Cortex of kidney (tissue), 1 donor: ENCODE measurements around the gene TIE1.

Experiments used
- DNase-seq: peaks from one replicate; lab custom pipeline; 2025; lab: John Stamatoyannopoulos, UW

Gene TIE1

DNA sequence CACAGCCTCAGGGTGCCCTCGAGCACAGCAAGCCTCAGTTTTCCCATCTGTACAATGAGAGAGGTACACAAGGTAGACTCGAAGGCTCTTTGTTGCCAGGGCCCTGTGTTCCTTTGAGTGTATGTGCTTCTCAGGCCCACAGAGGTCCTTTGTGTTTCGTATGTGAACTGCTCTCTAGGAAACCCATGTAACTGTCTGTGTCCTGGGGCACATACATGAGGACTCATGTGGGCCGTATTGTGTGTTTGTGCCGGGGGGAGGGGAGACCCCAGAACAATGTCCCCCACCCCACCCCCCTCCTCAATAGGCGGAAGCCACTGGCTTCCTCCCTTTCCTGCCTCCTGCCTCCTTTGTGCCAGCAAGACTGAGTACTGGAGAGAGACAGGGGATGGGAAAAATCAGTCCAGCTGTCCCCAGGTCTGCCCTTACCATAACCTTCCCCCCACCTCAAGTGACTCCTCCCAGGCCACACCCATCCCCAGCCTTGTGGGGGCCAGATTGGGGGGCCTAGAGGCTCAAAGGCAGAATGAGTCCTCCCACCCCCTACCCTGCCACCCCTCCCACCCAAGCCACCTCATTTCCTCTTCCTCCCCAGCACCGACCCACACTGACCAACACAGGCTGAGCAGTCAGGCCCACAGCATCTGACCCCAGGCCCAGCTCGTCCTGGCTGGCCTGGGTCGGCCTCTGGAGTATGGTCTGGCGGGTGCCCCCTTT lies at the start of gene TIE1:
TSS of gene TIE1 (plus strand) at position 605 of the 717 bp plus-strand sequence. CDS start at position 695, 90 bp downstream.
- DNase-seq = no peak

DNA sequence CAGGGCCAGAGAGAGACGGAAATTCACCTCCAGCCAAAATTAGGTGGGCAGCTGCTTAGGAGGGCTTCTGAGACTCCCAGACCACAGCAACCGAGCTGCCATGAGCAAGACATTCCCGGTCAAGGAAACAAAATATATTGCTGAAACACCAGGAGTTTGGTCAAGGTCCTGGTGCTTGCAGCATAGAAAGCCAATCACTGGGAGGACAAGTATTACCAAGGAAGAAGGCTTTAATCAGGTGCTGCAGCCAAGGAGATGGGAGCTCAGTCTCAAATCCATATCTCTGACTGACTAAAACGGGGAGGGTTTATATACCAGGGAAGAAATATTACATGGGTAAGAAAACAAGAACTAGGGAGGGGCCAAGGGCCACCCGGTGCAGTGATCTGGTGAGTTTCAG lies 49.8 kb upstream of the TIE1 start:
- DNase-seq = no peak

DNA sequence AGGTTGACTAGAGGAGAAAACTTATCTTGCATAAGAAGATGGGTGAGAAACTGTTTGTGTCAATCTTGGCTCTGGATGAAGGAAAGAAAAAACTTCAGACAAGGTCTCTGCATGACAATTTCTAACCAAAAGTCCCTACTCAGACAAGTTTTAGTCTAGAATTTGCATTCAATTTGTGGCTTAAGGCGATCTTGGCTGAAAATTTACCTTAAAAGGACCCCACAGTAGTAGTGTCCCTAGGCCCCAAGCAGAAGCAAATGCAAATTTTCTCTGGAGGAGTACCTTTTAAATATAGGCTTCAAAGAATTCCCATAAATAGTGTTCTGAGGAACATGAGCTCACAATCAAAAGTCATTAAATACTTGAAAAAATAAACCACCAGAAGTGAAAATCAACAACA lies 48.6 kb upstream of the TIE1 start:
- no peak for DNase-seq

DNA sequence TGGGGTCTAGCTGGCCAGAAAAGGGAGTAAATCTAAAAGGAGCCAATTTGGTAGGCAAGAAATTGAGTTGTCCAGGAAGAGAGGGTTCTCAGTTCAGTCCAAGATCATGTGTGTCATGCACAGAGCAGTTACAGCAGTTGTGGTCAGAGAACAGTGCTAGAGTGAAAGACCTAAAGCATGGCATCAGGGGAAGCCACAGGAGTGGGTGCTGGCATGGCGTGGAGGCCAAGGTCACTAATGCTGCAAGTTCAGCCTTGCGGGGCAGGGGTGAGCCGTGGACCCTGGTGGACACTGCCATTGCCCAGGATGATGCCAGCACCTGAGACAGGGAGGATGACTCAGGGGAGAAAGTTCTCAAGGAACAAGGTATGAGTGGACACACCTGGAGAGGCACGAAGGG lies 47.6 kb upstream of the TIE1 start:
- DNase-seq = no peak

DNA sequence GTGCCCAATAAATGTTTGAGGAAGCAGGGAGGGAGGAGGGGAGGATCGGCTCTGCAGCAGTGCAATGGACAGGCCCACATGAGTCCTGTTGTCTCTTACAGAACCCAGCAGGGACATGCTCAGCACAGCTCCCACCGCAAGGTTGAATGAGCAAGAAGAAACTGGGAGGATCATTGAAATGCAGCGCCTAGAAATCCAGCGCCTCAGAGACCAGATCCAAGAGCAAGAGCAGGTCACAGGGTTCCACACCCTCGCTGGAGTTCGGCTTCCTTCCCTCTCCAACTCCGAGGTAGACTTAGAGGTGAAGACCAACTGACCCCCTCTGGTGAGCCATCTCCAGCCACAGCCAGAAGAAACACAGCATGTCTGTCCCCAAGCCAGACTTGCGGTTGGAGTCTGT lies 46.9 kb upstream of the TIE1 start:
- DNase-seq = no peak

DNA sequence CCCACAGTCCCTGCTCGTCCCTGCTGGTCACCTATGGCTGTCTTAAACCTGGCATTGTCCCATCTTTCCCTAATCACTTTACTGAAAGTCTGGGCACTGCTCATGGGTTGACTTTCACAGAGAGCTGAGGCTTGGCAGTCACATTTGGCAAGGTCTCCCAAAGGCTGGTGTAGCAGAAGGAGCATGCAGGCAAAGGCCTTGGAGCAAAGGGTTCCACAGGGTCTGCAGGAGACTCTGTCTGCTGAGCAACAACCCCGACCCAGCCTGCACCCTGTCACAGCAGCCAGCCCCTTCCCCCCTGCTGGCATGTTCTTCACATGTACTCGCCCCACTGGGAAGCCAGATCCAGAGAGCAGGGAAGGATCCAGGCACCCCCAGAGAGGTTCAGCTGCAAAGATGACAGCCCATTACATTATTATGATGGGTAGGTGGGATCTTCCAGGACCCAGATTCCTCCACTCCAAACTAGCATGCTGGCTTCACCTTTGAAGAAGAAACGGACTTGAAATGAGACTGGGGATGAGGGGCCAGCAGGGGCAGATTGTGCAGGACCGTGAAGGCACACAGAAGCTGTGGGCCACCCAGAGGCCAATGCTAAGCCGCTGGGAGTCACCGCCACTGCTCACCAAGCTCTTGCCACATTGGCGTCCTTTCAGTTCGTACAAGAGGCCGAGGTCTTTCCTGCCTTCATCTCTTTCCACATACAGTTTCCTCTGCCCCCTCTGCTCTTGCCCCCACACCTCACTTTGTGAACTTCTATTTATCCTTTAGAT lies 45.2 kb upstream of the TIE1 start:
- no peak for DNase-seq

DNA sequence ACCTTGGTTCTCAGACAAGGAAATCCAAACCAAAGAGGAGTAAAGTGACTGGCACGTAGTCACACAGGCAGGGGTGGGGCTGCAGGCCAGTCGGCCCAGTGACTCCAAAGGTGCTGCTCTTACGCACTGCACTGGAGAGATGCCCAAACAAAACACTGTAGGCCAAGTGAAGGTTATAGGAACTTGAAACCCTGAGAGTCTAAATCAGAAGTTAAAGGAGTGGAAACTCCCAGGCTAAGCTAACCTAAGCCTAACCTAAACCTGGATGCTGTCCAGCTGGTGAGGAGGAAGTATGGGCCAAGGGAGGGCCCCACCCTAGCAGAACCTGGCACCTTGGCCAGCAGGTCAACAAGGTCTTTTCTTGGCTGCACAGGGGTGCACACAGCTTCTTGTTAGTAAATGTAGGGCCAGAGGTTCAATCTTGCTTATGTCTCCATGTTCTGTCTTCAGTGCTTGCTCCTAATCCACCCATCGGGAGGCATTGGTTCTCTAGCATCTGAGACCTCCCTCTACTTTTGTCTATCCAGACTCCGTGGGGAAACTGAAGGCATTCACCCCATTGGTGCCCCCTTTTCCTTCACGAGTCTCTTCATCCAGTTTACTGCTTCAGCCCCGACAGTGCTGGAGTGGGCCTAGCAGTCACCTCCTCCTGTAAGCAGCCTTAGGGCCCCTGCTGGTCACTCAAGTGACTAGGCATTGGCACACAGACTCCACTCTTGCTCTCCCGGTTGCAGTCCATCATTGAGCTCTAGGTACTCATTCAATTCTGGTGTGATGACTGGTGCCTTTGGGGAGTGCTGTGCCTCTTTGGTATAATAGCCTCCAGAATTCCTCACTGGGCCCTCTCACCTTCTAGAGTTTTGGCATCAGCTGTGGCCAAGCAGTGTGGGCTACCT lies 43.9 kb upstream of the TIE1 start:
- DNase-seq = no peak

DNA sequence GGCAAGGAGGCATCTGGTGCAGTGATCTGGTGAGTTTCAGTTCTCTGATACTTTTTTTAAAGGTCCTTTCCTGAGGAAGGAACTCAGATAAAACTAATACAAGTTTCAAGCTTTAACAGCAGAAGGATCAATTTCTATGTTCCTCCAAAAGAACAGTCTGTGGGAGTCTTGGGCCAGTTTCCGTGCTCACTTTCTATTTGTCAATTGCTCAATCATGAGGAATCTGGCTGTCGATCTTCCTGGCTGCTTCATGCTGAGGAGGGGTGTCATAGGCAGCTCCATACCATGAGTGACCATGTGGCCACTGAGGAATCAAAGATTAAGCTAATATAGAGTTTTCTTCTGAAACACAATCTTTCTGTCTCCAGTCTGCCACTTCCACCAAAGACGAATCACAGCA lies 42.4 kb upstream of the TIE1 start:
- no peak for DNase-seq

DNA sequence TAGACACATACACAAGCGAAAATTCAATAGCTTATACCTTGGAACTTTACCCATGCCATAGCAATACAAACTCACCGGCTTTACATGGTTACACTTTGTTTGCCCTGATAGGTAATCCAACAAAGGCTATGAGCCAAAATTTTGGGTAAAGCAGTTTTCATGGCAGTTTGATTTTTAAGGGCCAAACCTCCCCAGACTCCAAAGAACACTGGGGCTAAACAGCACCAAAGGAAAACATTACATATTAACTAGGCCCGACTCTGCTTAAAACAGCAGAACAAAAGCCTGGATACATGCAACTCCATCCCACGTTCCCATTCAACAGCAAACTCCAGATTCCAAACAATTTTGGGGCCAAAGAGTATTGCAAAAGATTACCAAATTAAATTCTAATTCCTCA lies 35.4 kb upstream of the TIE1 start:
- DNase-seq = no peak

DNA sequence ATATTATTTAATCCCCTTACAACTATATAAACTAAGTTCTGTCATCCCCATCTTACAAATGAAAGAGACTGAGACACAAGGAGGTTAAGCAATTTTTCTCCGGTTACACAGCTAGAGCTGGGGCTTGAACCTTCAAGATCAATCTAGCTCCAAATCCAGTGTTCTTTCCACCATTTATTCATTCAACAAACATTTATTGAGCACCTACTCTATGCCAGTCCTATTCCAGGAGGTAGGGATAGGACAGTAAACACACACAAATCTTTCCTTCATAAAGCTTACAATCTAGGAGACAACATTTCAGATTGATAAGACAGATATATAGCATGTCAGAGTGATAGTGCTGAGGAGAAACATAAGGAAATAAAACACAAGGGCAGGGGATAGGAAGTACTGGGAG lies 33.9 kb upstream of the TIE1 start:
- no peak for DNase-seq

DNA sequence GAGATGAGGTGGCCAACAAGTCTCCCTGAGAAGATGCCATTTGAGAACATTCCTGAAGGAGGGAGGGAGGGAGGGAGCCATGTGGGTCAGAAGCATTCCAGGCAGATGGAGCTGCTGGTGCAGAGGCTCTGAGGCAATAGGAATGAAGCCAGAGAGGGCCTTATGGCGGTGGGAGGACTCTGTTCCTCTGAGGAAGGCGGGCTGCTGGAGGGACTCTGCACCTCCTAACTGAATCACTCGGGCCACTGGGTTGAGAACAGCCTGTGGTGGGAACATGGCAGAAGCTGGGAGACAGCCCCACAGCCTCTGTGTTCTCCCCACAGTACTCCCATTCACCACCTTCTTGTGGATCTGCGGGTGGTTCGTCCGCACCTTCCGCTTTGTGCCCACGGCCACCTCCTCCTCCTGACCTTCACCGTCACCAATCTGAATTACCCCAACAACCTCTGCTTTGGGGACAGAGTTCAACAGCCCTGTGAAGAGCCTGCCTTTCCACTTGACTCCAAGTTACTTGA lies 33.4 kb upstream of the TIE1 start:
- DNase-seq = no peak

DNA sequence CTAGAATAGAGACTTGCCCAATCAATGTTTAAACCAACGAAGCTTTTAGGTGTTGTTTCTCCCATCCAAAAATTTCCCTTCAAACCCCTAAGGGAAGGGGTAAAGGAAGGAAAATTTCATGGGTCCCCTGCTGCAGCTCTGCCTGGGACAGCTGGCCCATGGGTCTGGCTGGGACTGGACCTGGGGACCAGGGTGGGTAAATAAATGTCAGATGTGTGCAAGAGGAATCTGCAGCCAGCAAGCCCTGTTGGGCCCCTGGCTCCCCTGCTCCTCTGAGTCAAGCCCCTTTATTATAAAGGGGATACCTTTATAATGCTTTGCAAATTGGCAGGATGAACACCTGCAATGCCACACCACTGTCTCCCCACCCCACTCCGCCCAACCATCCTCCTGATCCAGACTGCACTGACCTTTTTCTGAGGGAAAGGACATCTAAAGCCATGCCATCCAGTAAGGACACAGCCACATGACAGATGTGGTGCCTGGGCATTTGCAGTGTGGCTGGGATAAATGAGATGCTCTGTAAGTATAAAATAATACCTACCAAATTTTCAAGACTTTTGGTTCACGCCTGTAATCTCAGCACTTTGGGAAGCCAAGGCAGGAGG lies 32.9 kb upstream of the TIE1 start:
- no peak for DNase-seq

DNA sequence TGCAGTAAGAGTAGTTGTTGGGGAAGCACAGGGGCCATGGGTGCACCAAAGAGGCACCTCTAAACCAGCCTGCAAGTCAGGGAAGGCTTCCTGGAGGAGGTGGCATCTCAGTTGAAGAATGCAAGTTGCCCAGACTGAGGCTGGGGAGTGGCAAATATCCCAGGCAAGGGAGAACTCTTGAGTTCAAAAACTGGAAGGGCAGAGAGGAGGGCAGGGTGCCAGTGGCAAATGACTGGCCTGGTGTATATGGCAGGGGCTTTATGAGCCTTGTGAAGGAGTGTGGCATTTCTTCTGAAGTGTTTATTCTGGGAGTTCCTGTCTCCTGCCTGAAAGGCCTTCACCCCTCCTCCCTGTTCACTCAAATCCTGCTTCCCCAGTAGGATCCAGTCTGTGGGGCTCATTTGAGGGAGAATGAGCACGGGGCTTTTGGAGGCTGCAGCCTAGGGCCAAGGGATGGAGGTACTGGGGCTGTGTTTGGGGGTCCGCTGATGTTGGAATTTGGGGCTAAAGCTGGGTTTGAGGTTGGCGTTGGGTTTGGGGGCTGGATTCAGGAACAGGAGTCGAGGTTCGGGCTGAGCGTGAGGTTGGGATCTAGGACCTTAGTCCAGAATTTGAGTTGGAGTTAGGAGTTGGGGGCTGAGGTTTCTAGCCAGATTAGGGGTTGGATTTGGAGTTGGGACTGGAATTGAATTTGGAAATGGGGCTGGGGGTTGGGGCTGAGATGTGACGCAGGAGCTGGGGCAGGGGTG lies 31.0 kb upstream of the TIE1 start, which contains the start of gene TMEM125:
TSS of gene TMEM125 (plus strand) at position 357 of the 749 bp plus-strand sequence. CDS start 2,740 bp downstream, outside the sequence.
- DNase-seq = no peak

DNA sequence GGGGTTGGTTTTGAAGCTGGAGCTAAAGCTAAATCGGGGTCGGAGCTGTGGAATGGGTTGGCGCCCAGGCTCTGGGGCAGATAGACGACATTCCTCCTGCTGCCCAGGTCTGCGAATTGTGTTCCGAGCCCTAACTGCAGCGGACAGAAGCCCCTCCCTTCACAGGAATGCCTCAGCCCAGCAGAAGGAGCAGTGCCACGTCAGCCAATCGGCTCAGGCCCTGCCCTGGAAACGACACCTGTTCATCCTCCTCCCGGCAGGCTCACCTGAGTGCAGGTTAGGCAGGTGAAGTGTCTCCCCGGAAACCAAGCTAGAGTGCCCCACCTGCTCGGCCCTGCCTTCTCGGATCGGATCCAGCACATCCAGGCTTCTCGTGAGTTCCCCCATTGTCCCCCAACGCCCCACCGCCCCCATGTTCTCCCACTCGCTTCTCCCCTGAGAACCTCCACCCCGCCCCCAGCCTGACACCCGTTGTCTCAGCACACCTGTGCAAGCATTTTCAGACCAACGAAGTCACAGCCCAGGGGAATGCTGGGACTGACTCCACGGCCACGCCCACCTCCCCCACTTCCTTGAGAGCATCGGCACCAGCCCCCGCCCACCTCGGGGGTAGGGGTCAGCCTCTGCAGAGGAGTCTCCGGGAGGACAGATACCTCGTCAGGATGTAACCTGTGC lies 30.2 kb upstream of the TIE1 start:
- no peak for DNase-seq

DNA sequence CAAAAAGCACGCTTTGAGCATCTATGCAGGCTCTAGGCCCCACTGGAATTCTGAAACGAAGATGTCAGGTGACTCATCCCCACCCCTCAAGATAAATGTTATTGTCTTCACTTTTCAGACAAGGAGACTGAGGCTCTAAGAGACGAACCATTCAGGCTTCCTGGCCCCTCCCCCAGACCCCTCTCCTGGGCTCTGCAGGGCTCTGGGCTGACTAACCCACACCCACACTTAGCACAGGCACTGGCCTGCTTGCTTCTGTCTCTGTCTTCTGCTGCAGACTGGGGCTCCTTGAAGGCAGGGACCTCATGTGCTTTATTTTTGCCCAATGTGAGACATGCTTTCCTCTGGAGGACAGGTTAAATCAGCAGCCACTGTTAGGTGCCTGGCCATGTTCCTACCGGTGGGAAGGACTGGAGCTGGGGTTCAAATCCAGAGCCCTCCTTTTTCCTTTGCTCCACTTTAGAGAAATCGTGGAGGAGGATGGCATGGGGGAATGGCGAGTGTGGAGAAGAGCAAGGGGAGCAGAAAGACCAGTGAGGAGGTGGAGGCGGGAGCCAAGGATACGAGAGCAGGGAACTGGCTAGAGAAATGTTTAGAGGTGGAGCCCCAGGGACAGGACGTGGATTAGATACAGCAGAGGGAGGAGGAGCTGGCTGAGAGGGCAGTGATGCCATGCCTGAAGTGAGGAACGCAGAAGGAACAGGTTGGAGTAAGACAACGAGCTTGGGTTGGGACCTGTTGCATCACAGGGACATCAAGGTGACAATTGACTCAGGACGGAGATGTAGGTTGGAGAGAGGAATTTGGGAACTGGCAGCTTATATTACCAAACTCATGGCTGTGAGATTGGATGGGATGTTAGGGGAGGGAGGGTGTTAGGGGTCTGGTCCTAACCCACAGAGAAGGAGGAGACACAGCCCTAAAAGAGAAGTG lies 29.3 kb upstream of the TIE1 start:
- no peak for DNase-seq

DNA sequence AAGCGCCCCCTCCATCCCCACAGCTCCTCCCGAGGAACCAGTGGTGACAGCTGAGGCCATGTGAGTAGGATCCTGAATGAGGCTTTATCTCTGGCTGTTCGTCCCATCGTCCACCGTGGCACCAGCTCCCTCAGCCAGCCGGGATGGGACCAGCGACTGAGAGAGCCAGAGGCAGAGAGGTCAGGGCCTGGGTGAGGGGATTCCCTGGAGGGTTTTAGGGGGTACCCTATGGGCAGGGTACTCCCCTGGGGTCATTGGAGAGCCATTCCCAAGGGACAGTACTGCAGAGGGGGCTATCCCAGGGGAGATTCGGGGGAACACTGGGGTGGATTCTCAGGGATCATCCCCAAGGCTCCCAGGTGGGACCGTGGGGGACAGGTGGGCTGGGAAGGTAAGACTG lies 28.6 kb upstream of the TIE1 start:
- no peak for DNase-seq

DNA sequence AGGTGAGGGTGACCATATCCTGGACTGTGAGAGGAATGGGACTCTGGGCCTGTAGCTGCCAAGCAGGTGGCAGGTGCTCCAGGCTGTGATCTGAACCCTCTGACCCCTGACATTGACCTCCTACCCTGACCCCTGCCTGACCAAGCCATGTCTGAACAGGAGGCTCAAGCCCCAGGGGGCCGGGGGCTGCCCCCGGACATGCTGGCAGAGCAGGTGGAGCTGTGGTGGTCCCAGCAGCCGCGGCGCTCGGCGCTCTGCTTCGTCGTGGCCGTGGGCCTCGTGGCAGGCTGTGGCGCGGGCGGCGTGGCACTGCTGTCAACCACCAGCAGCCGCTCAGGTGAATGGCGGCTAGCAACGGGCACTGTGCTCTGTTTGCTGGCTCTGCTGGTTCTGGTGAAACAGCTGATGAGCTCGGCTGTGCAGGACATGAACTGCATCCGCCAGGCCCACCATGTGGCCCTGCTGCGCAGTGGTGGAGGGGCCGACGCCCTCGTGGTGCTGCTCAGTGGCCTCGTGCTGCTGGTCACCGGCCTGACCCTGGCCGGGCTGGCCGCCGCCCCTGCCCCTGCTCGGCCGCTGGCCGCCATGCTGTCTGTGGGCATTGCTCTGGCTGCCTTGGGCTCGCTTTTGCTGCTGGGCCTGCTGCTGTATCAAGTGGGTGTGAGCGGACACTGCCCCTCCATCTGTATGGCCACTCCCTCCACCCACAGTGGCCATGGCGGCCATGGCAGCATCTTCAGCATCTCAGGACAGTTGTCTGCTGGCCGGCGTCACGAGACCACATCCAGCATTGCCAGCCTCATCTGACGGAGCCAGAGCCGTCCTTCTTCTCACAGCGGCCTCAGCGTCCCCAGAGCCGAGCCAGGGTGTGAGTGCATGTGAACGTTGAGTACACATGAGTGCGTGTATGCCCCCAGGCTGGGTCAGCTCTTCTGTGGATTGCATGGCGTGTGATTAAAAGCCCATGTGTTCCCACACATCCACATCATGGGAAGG lies 27.9 kb upstream of the TIE1 start:
- no peak for DNase-seq

DNA sequence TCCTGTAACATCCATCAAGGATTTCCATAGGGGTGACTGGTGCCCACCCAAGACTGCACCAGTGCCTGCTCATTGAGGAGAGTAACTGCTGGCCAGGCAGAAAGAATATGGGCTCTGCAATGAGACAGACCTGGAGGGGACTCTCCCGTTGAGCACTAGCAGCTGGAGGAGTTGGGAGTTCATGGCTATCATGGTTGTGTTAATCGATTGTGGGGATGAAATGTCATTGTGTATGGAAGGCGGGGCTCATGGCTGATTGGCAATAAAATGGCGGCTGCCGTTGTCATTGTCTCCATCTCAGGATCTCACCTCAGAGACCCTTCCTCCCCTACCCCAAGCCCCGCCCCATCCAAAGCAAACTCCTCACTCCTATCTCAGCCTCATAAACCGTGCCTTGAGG lies 27.1 kb upstream of the TIE1 start:
- no peak for DNase-seq
